ENCODE data around the gene ANTXR1.

DNA sequence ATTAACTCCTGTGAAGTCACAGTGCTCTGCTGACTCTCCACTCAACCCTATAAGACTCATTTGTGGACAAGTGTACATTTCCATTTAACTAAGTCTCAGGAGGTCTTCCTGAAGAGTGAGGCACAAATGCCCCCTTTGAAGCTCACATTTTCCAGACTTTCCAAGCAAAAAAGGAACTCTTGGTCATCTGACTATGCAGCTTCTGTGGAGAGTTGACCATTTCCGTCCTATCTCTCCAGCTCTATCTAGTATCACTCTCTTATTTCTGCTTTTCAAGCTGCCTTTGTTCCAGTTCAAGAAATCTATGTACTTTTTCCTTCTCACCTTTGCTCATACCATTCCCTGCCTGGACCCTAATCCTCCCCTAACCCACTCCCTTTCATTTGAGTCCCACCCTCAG is 77.0 kb downstream of the ANTXR1 start:
- TF ChIP-seq EZH2 (IDR thresholded peaks at IDR 0.05; ENCODE audit: borderline replicate concordance, low read depth, low read length, poor library complexity, severe bottlenecking), result no peak
- TF ChIP-seq, protein P1, sequence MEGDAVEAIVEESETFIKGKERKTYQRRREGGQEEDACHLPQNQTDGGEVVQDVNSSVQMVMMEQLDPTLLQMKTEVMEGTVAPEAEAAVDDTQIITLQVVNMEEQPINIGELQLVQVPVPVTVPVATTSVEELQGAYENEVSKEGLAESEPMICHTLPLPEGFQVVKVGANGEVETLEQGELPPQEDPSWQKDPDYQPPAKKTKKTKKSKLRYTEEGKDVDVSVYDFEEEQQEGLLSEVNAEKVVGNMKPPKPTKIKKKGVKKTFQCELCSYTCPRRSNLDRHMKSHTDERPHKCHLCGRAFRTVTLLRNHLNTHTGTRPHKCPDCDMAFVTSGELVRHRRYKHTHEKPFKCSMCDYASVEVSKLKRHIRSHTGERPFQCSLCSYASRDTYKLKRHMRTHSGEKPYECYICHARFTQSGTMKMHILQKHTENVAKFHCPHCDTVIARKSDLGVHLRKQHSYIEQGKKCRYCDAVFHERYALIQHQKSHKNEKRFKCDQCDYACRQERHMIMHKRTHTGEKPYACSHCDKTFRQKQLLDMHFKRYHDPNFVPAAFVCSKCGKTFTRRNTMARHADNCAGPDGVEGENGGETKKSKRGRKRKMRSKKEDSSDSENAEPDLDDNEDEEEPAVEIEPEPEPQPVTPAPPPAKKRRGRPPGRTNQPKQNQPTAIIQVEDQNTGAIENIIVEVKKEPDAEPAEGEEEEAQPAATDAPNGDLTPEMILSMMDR (conservative IDR thresholded peaks at IDR 0.05; ENCODE audit: low read depth, low read length), result no peak

Data from A673 (cell line).